ENCODE data around the gene DCST2. TPM values are rescaled to one million over a fixed set of nuclear protein-coding genes. Genes with fewer than 3 reads are reported as not detected.

DCST2 gene
- total RNA-seq, 4 donors from 2014 or later: 0.07 to 1.6 TPM; not detected in 2

DNA sequence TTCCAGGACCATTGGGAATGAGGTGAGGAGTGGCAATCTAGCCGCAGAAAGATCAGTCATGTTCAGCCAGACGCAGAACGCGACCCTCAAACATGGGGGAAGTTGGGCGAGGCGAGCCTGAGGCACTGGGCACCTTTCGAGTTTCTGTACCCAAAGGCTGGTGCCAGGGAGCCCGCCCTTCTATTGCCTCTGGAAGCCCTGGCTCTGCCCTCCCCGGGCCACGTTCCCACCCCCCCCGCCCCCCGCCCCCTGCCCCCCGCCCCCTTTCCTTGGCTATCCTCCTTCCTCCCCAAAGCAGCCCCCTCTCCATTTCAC lies 33.2 kb downstream of the DCST2 start:
- peak in 1 of 2 donors; percentile 46 for DNase-seq
- Histone ChIP-seq H3K27ac (peak overlapping the region; percentile 95 to 99), H3K4me3 (peak overlapping the region; percentile 56 to 97), H3K36me3 (no peaks in the 10 kb centered on the region), H3K9me3 (no peaks in the 10 kb centered on the region), H3K4me1 (peaks cover 0 to 22% of the 10 kb centered on the region in 2 donors), H3K27me3 (no peaks in the 10 kb centered on the region)
- intact Hi-C loops (cut with DNase I; ENCODE audit: low total_unique reads): no loop called here
- TF ChIP-seq, protein P1, sequence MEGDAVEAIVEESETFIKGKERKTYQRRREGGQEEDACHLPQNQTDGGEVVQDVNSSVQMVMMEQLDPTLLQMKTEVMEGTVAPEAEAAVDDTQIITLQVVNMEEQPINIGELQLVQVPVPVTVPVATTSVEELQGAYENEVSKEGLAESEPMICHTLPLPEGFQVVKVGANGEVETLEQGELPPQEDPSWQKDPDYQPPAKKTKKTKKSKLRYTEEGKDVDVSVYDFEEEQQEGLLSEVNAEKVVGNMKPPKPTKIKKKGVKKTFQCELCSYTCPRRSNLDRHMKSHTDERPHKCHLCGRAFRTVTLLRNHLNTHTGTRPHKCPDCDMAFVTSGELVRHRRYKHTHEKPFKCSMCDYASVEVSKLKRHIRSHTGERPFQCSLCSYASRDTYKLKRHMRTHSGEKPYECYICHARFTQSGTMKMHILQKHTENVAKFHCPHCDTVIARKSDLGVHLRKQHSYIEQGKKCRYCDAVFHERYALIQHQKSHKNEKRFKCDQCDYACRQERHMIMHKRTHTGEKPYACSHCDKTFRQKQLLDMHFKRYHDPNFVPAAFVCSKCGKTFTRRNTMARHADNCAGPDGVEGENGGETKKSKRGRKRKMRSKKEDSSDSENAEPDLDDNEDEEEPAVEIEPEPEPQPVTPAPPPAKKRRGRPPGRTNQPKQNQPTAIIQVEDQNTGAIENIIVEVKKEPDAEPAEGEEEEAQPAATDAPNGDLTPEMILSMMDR (IDR thresholded peaks at IDR 0.05): no peak
- no peak for TF ChIP-seq POLR2A (IDR thresholded peaks at IDR 0.05)

GRCh38 chr1:154999571-155000410 lies 33.8 kb downstream of the DCST2 start:
- intact Hi-C loops (cut with DNase I; ENCODE audit: low total_unique reads): no loop called here
- TF ChIP-seq, protein P1 (IDR thresholded peaks at IDR 0.05): no peak
- TF ChIP-seq POLR2A (IDR thresholded peaks at IDR 0.05): no peak

DNA sequence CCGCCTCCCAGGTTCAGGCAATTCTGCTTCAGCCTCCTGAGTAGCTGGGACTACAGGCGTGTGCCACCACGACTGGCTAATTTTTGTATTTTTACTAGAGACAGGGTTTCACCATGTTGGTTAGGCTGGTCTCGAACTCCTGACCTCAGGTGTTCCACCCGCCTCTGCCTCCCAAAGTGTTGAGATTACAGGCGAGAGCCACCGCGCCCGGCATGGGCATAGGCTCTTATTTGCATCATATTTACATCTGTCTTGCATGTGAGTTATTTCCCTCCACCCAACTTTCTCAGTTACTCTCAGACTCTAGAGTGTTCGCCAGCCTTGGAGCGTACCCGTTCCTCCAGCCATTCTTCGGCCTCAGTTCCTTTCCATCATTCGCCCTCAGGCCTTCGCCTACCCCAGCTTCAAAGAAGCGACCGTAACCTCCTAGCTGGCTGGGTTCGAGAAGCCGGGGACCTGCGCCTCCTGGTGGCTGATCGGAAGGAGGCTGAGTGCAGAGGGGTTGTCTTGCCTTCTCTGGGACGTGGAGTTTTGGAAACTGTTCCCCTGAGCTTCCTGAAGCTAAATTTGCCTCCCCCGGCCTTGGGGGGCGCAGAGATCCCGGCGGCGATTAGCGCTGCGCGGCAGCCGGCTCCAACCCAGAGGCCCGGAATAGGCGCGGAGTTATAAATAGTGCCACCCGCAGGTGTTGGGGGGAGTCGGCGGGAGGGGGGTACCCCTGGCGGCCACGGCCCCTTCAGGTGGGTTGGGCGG lies 34.6 kb downstream of the DCST2 start:
- TF ChIP-seq, protein P1 (IDR thresholded peaks at IDR 0.05): peak; percentile 65 to 79 (median 74)
- TF ChIP-seq POLR2A (IDR thresholded peaks at IDR 0.05): no peak
- intact Hi-C loops (cut with DNase I; ENCODE audit: low total_unique reads): no loop called here
- peak; percentile 70 to 78 for DNase-seq

More at GRCh38 chr1:154999571-155000410, 33.8 kb downstream of the DCST2 start:
- H3K27ac ChIP-seq: peak overlapping the region; percentile 95 to 99
- H3K4me3 ChIP-seq: peak overlapping the region; percentile 56 to 97
- no peaks in the 10 kb centered on the region for H3K9me3 ChIP-seq
- H3K36me3 ChIP-seq: no peaks in the 10 kb centered on the region
- peaks cover 0 to 18% of the 10 kb centered on the region in 2 donors for H3K4me1 ChIP-seq
- no peaks in the 10 kb centered on the region for H3K27me3 ChIP-seq
- peak in 1 of 2 donors; percentile 49 for DNase-seq

DNA sequence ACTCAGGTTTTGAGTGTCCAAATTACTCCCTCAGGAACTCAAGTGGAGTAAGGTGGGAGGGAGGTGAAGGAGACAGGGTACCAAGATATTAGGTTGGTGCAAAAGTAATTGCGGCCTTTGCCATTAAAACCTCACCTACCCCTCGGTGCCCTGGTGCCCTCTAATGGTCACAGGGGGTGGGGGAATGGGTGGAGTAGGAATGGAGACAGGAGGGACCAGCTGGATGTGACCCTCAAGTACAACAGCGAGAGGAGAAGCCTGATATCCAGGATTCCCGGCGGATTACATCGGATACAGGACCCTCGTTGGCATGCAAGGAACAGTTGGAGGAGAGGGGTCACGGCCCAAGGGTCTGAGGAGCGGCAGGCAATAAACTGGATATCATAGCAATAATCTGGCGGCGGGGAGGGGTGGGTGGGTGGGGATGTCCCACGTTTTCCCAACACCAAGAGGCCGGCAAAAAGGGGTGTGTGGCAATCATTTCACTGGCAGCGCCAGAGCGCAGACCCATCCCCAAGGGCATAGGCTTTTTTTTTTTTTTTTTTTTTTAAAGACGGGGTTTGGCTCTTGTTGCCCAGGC lies 35.3 kb downstream of the DCST2 start:
- Histone ChIP-seq H3K27ac (peak overlapping the region in 1 of 2 donors; percentile 95), H3K27me3 (no peaks in the 10 kb centered on the region)
- intact Hi-C loops (cut with DNase I; ENCODE audit: low total_unique reads): no loop called here

More for the DNA sequence above, 34.6 kb downstream of the DCST2 start:
- Histone ChIP-seq H3K36me3 (no peaks in the 10 kb centered on the region), H3K27ac (peak overlapping the region; percentile 95 to 99), H3K4me1 (peaks cover 0 to 11% of the 10 kb centered on the region in 2 donors), H3K4me3 (peak overlapping the region; percentile 56 to 97), H3K27me3 (no peaks in the 10 kb centered on the region), H3K9me3 (no peaks in the 10 kb centered on the region)

More for the DNA sequence above, 35.3 kb downstream of the DCST2 start:
- DNase-seq: no peak
- H3K36me3 ChIP-seq: no peaks in the 10 kb centered on the region
- H3K9me3 ChIP-seq: no peaks in the 10 kb centered on the region
- no peak for TF ChIP-seq POLR2A (IDR thresholded peaks at IDR 0.05)
- TF ChIP-seq, protein P1 (IDR thresholded peaks at IDR 0.05): no peak
- H3K4me1 ChIP-seq: peaks cover 0 to 11% of the 10 kb centered on the region in 2 donors
- no peak overlapping the region for H3K4me3 ChIP-seq
